RWPE1 (cell line): ENCODE results near the gene TPSG1.

Source experiments
- CTCF ChIA-PET: fragments of 350-600 bp; sonication (Branson Sonifier 250); formaldehyde crosslinking; extraction: SDS; loops from one replicate; lab custom pipeline; 2021; lab: Yijun Ruan, JAX
- POLR2A ChIA-PET: fragments of 400-600 bp; formaldehyde crosslinking; extraction: SDS; loops from one replicate; lab custom pipeline; 2020; ENCODE audit warnings: antibody characterized with exemption; ENCODE audit not compliant: low non-redundant PET; lab: Yijun Ruan, JAX
- DNase-seq: peaks from one replicate; pipeline ENCODE4 v3.0.0; 2012; ENCODE audit warnings: low spot score
- H3K27ac ChIP-seq: fragments of 450-650 bp; 2 replicates; pipeline ENCODE4 v1.5.1; 2017
- TF ChIP-seq, protein P1 (sequence below): fragments of 450-650 bp; conservative IDR thresholded peaks from 2 replicates; pipeline ENCODE4 v1.5.1; 2017; ENCODE audit warnings: low read depth, mild to moderate bottlenecking

Gene TPSG1

DNA sequence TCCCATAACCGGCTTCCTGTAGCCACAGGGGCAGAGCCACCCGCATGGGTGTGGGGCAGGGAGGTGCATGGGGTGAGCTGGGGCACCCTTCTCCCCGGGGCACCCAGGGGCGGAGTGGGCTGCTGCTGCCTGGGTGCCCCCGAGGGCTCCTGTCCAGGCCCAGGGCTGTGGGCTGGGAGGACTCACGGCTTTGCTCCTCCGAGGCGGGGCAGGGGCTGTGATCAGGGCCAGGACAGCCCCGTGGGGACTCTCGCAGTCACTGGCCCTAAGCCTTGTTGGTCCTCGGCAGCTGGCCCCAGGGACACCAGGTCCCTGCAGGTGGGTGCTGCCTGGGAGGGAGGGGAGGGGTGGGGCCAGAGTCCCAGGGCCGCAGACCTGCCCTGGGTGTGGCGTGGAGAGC lies 52.4 kb downstream of the TPSG1 start:
- no peak for DNase-seq
- TF ChIP-seq, protein P1, sequence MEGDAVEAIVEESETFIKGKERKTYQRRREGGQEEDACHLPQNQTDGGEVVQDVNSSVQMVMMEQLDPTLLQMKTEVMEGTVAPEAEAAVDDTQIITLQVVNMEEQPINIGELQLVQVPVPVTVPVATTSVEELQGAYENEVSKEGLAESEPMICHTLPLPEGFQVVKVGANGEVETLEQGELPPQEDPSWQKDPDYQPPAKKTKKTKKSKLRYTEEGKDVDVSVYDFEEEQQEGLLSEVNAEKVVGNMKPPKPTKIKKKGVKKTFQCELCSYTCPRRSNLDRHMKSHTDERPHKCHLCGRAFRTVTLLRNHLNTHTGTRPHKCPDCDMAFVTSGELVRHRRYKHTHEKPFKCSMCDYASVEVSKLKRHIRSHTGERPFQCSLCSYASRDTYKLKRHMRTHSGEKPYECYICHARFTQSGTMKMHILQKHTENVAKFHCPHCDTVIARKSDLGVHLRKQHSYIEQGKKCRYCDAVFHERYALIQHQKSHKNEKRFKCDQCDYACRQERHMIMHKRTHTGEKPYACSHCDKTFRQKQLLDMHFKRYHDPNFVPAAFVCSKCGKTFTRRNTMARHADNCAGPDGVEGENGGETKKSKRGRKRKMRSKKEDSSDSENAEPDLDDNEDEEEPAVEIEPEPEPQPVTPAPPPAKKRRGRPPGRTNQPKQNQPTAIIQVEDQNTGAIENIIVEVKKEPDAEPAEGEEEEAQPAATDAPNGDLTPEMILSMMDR, result no peak
- CTCF ChIA-PET, result interaction anchor here (0.9 kb wide), 1 partner anchor 17 kb away, joined by 3 read pairs; no protein-coding TSS in a partner anchor
- H3K27ac ChIP-seq, result no peak overlapping the region
- POLR2A ChIA-PET, result no interaction called here

DNA sequence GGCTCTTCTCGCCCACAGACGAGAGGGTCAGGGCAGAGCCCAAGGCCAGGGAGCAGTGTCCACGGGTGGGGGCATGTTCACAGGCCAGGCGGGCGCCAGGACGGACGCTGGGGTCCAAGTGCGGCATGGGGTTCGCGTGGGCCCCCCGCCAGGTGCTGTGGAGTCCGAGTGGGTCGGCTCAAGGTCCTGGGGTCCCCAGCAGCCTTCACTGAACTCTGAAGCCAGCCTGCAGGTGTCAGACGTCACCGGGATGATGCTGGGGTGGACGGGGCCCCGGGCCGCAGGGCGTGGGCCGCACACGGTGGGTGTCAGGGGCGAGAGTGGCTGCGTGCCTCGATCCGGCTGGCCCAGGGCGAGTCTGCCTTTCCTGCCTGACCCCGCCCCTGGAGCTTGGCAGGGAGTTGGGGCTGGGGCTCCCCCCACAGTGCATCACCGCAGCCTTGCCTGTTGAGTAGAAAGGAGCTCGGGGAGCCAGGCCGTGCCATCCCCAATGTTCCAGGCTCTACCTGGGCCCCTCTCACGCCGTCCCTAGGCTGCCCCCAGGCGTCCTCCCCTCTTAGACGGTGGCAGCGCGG lies 53.1 kb downstream of the TPSG1 start:
- TF ChIP-seq, protein P1, result no peak
- DNase-seq, result no peak
- ChIA-PET POLR2A (no interaction called here), CTCF (no interaction called here)
- H3K27ac ChIP-seq, result no peak overlapping the region
